CD4-positive, alpha-beta T cell (primary cell): ENCODE measurements around the gene MTCL1. TPM values are rescaled to one million over a fixed set of nuclear protein-coding genes. Genes with fewer than 3 reads are reported as not detected.

Experiments
- ATAC-seq: fragments of 200-7000 bp; cut with Tn5 transposase; one replicate; pipeline ENCODE4 v1.10.0; 2022; ENCODE audit warnings: mild to moderate bottlenecking; ENCODE audit not compliant: poor library complexity
- CTCF ChIA-PET: fragments of 350-600 bp; sonication (Branson Sonifier 250); formaldehyde crosslinking; loops from one replicate; lab custom pipeline; 2021; ENCODE audit warnings: antibody characterized with exemption, inconsistent platforms; lab: Charles Lee
- POLR2A ChIA-PET: fragments of 350-600 bp; sonication (Branson Sonifier 250); formaldehyde crosslinking; loops from one replicate; lab custom pipeline; 2021; ENCODE audit warnings: antibody characterized with exemption, inconsistent platforms; lab: Charles Lee
- DNase-seq, 14 experiments: peaks; one replicate each; pipeline ENCODE4 v3.0.0-alpha.2; 2013 to 2020; ENCODE audit warnings: mixed read lengths in 2 of 14
- H3K27ac ChIP-seq, 2 donors: one replicate each; pipeline versions ENCODE4 v1.5.1 to v1.7.0; 2013; ENCODE audit warnings: low read length in 2 of 2, low read depth in 1 of 2, mild to moderate bottlenecking in 1 of 2
- H3K27me3 ChIP-seq, 2 experiments: 1 replicate in 1 of 2; 2 replicates in 1 of 2; pipeline versions ENCODE4 v1.6.1 to v1.7.0; 2013; ENCODE audit warnings: low read length in 2 of 2, control low read depth in 1 of 2, mild to moderate bottlenecking in 1 of 2, moderate library complexity in 1 of 2; ENCODE audit not compliant: insufficient read depth in 2 of 2, control insufficient read depth in 1 of 2
- H3K36me3 ChIP-seq: one replicate; pipeline ENCODE4 v1.6.1; 2013; ENCODE audit warnings: low read length, control low read depth; ENCODE audit not compliant: insufficient read depth
- H3K4me1 ChIP-seq: one replicate; pipeline ENCODE4 v1.6.1; 2013; ENCODE audit warnings: low read length, control low read depth; ENCODE audit not compliant: insufficient read depth
- H3K4me3 ChIP-seq: one replicate; pipeline ENCODE4 v1.5.1; 2013; ENCODE audit warnings: mild to moderate bottlenecking, low read length, moderate library complexity
- H3K9me3 ChIP-seq, 2 experiments: 1 replicate in 1 of 2; 2 replicates in 1 of 2; pipeline versions ENCODE4 v1.6.1 to v1.7.0; 2013; ENCODE audit warnings: low read length in 2 of 2, mild to moderate bottlenecking in 2 of 2, control low read depth in 1 of 2, moderate library complexity in 1 of 2; ENCODE audit not compliant: control insufficient read depth in 1 of 2, insufficient read depth in 1 of 2
- H3K27ac Mint-ChIP-seq: one replicate; pipeline ENCODE4 v1.8.0; 2020; ENCODE audit warnings: mixed read lengths
- H3K27me3 Mint-ChIP-seq: one replicate; pipeline ENCODE4 v1.8.0; 2021; ENCODE audit warnings: mixed read lengths
- H3K36me3 Mint-ChIP-seq: one replicate; pipeline ENCODE4 v1.8.0; 2021; ENCODE audit warnings: low read depth, mixed read lengths
- H3K4me1 Mint-ChIP-seq: one replicate; pipeline ENCODE4 v1.8.0; 2021; ENCODE audit warnings: low read depth, mixed read lengths
- H3K4me3 Mint-ChIP-seq: one replicate; pipeline ENCODE4 v1.8.0; 2020; ENCODE audit warnings: mild to moderate bottlenecking, mixed read lengths
- H3K9me3 Mint-ChIP-seq: one replicate; pipeline ENCODE4 v1.8.0; 2020; ENCODE audit warnings: mixed read lengths
- intact Hi-C, 2 experiments: fragments of 100-400 bp; cut with DNase I in 1 of 2; cut with micrococcal nuclease in 1 of 2; formaldehyde crosslinking; loops; one replicate each; pipeline versions ENCODE4 v1.15.1 to v1.9.0; 2023 to 2025; cut with DNase I, micrococcal nuclease
- total RNA-seq, 174 experiments: library from RNA in 2 of 174; stranded (reverse) in 2 of 174; gene quantifications; one replicate each; pipeline ENCODE4 v1.2.3 and lab custom pipeline; 2021 to 2026
- TF ChIP-seq, protein P1 (sequence below): fragments of 200-600 bp; IDR thresholded peaks from one replicate; pipeline ENCODE4 v1.8.0; 2022; ENCODE audit warnings: antibody characterized with exemption, mild to moderate bottlenecking

MTCL1 gene
- total RNA-seq, 2 experiments from 2014 or later: 0.11 to 0.55 TPM

DNA sequence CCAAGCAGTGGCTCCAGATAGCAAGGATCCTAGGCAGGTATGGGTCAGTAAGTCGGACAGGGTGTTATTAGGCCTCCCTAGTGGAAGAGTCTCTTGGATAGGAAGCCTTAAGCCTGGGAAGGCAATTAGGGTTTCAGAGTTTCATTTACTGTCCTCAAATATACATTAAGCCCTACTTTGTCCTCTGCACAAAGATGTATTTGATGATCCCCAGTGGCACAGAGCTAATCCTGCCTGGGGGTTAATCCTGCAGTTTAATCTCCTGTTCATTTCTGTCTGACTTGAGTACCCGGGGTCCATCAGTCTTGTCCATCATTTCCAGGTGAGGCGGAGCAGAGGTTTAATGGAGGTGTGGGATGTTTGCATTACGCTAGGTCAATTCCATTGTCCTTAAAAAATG, 62.0 kb downstream of the MTCL1 start:
- no peak overlapping the region for H3K27ac Mint-ChIP-seq
- no peaks in the 10 kb centered on the region for H3K36me3 ChIP-seq
- no peaks in the 10 kb centered on the region for H3K4me1 Mint-ChIP-seq
- ChIA-PET CTCF (no interaction called here), POLR2A (no interaction called here)
- intact Hi-C loops: no loop called here
- H3K4me1 ChIP-seq: no peaks in the 10 kb centered on the region
- no peaks in the 10 kb centered on the region for H3K9me3 Mint-ChIP-seq
- TF ChIP-seq, protein P1, sequence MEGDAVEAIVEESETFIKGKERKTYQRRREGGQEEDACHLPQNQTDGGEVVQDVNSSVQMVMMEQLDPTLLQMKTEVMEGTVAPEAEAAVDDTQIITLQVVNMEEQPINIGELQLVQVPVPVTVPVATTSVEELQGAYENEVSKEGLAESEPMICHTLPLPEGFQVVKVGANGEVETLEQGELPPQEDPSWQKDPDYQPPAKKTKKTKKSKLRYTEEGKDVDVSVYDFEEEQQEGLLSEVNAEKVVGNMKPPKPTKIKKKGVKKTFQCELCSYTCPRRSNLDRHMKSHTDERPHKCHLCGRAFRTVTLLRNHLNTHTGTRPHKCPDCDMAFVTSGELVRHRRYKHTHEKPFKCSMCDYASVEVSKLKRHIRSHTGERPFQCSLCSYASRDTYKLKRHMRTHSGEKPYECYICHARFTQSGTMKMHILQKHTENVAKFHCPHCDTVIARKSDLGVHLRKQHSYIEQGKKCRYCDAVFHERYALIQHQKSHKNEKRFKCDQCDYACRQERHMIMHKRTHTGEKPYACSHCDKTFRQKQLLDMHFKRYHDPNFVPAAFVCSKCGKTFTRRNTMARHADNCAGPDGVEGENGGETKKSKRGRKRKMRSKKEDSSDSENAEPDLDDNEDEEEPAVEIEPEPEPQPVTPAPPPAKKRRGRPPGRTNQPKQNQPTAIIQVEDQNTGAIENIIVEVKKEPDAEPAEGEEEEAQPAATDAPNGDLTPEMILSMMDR: no peak
- ATAC-seq: no peak
- H3K9me3 ChIP-seq: peaks cover 0 to 5% of the 10 kb centered on the region in 2 experiments
- no peak overlapping the region for H3K4me3 Mint-ChIP-seq
- no peak overlapping the region for H3K27ac ChIP-seq
- no peaks in the 10 kb centered on the region for H3K27me3 Mint-ChIP-seq
- peaks cover 0 to under 1% of the 10 kb centered on the region in 2 experiments for H3K27me3 ChIP-seq
- no peak overlapping the region for H3K4me3 ChIP-seq
- H3K36me3 Mint-ChIP-seq: no peaks in the 10 kb centered on the region
- DNase-seq: no peak

DNA sequence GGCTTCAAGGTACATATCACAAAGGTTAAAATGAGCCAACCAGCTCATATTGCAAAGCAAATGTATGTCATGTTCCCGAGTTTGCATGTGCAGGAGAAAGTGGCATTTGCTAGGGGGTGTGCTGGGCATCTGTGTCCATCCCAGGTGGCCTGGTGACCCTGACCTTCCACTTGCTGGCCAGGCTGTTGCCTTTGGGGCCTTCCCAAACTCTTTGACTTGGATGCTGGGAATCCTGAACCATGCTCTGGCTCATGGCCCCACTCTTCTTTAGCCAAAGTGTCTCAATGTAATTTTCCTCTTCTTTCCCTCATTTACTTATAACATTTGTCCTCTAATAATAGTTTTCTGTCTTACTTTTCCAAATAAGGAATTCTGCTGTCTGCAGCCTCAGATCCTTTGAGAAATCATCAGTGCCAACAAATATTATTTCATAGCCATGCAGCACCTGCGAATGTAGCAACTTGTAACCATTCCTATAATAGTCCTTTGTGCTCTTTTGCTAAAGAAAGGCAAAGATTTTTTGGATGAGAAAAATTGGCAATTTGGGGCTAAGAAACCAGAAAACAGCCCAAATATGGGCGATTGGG, 64.2 kb downstream of the MTCL1 start:
- Histone ChIP-seq H3K36me3 (no peaks in the 10 kb centered on the region), H3K4me1 (no peaks in the 10 kb centered on the region), H3K27ac (no peak overlapping the region), H3K4me3 (no peak overlapping the region), H3K9me3 (no peaks in the 10 kb centered on the region), H3K27me3 (no peaks in the 10 kb centered on the region)
- ATAC-seq (no peak), DNase-seq (no peak)
- ChIA-PET POLR2A (no interaction called here), CTCF (no interaction called here)
- Mint-ChIP-seq H3K36me3 (no peaks in the 10 kb centered on the region), H3K27ac (no peak overlapping the region), H3K27me3 (no peaks in the 10 kb centered on the region), H3K4me1 (no peaks in the 10 kb centered on the region), H3K4me3 (no peak overlapping the region), H3K9me3 (no peaks in the 10 kb centered on the region)
- intact Hi-C loops: no loop called here
- TF ChIP-seq, protein P1: no peak

DNA sequence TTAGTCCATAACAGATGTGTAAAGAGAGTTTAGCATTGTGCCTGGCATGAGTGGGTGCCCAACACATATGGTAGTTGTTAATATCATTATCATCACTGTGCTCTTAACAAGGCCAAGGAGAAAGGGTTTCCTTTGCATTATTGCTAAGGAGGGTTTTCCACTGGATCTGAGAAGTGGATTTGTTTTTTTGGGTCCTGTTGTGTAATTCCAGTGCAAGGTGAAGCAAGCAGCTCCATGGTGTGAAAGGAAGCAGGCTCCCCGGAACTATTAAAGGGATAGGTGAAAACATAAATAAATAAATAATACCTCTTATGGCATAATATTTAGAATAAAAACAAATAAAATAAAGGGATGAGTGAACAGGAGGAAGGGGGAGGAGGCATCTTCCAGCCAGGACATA, 65.3 kb downstream of the MTCL1 start:
- H3K4me3 Mint-ChIP-seq: no peak overlapping the region
- POLR2A ChIA-PET: no interaction called here
- Histone ChIP-seq H3K36me3 (no peaks in the 10 kb centered on the region), H3K4me3 (no peak overlapping the region), H3K27me3 (no peaks in the 10 kb centered on the region), H3K9me3 (no peaks in the 10 kb centered on the region), H3K4me1 (no peaks in the 10 kb centered on the region), H3K27ac (no peak overlapping the region)
- H3K36me3 Mint-ChIP-seq: no peaks in the 10 kb centered on the region
- H3K4me1 Mint-ChIP-seq: no peaks in the 10 kb centered on the region
- no peaks in the 10 kb centered on the region for H3K9me3 Mint-ChIP-seq
- no peaks in the 10 kb centered on the region for H3K27me3 Mint-ChIP-seq
- TF ChIP-seq, protein P1: no peak
- CTCF ChIA-PET: no interaction called here
- no peak for DNase-seq
- intact Hi-C loops: no loop called here
- H3K27ac Mint-ChIP-seq: no peak overlapping the region
- ATAC-seq: no peak
